CD8-positive, alpha-beta memory T cell (primary cell): ENCODE data around the gene LRRC72. TPM values are rescaled to one million over a fixed set of nuclear protein-coding genes. Genes with fewer than 3 reads are reported as not detected.
A peak's percentile ranks its signal among the peaks of the same experiment; 100 is the strongest.

Source experiments
- CTCF ChIA-PET: fragments of 350-600 bp; sonication (Branson Sonifier 250); formaldehyde crosslinking; loops from one replicate; lab custom pipeline; 2021; ENCODE audit warnings: antibody characterized with exemption; lab: Charles Lee
- POLR2A ChIA-PET: fragments of 350-600 bp; sonication (Branson Sonifier 250); formaldehyde crosslinking; loops from one replicate; lab custom pipeline; 2021; ENCODE audit warnings: antibody characterized with exemption; lab: Charles Lee
- DNase-seq, 5 donors: peaks; one replicate each; pipeline versions ENCODE4 v3.0.0 to v3.0.0-alpha.2; 2020 to 2022; ENCODE audit warnings: mixed read lengths in 1 of 5
- H3K27ac ChIP-seq: one replicate; pipeline ENCODE4 v1.7.0; 2013; ENCODE audit warnings: low read depth, mild to moderate bottlenecking, low read length, moderate library complexity
- H3K27me3 ChIP-seq: 2 replicates; pipeline ENCODE4 v1.7.0; 2013; ENCODE audit warnings: low read length, mild to moderate bottlenecking; ENCODE audit not compliant: insufficient read depth, poor library complexity, severe bottlenecking
- H3K36me3 ChIP-seq: 2 replicates; pipeline ENCODE4 v1.7.0; 2013; ENCODE audit warnings: mild to moderate bottlenecking, low read length, moderate library complexity; ENCODE audit not compliant: insufficient read depth
- H3K4me1 ChIP-seq: 2 replicates; pipeline ENCODE4 v1.7.0; 2013; ENCODE audit warnings: mild to moderate bottlenecking, low read length, moderate library complexity; ENCODE audit not compliant: insufficient read depth
- H3K4me3 ChIP-seq: 2 replicates; pipeline ENCODE4 v1.7.0; 2013; ENCODE audit warnings: mild to moderate bottlenecking, low read length
- H3K9me3 ChIP-seq: 2 replicates; pipeline ENCODE4 v1.7.0; 2013; ENCODE audit warnings: mild to moderate bottlenecking, low read length
- H3K27ac Mint-ChIP-seq, 8 donors: one replicate each; pipeline ENCODE4 v1.8.0; 2020 to 2021; ENCODE audit warnings: mixed read lengths in 8 of 8, mild to moderate bottlenecking in 6 of 8, inconsistent platforms in 3 of 8, moderate library complexity in 3 of 8
- H3K27me3 Mint-ChIP-seq, 2 donors: one replicate each; pipeline ENCODE4 v1.8.0; 2020 to 2021; ENCODE audit warnings: mixed read lengths in 2 of 2, mild to moderate bottlenecking in 1 of 2, moderate library complexity in 1 of 2
- H3K36me3 Mint-ChIP-seq, 3 donors: one replicate each; pipeline ENCODE4 v1.8.0; 2020 to 2021; ENCODE audit warnings: mixed read lengths in 3 of 3, inconsistent platforms in 1 of 3, mild to moderate bottlenecking in 1 of 3
- H3K4me1 Mint-ChIP-seq, 3 donors: one replicate each; pipeline ENCODE4 v1.8.0; 2020 to 2021; ENCODE audit warnings: mixed read lengths in 3 of 3, inconsistent platforms in 1 of 3, mild to moderate bottlenecking in 1 of 3
- H3K4me3 Mint-ChIP-seq, 7 donors: one replicate each; pipeline ENCODE4 v1.8.0; 2020 to 2021; ENCODE audit warnings: mixed read lengths in 7 of 7, mild to moderate bottlenecking in 6 of 7, moderate library complexity in 4 of 7, inconsistent platforms in 2 of 7
- H3K9me3 Mint-ChIP-seq, 5 donors: one replicate each; pipeline ENCODE4 v1.8.0; 2020 to 2022; ENCODE audit warnings: mixed read lengths in 5 of 5, mild to moderate bottlenecking in 3 of 5, moderate library complexity in 2 of 5, inconsistent platforms in 1 of 5
- polyA plus RNA-seq: library from polyadenylated mRNA; unstranded; fragments of 300-500 nt; fragmentation: Illumina TruSeq; gene quantifications from one replicate; pipeline ENCODE4 v1.2.3, GENCODE V29; 2021
- total RNA-seq, 2 experiments: library from RNA; stranded (reverse); gene quantifications; one replicate each; pipeline ENCODE4 v1.2.3, GENCODE V29; 2021

LRRC72 gene
- total and polyA plus RNA-seq, 3 experiments from 2014 or later, result not detected

GRCh38 chr7:16564023-16564380, 37.4 kb downstream of the LRRC72 start:
- Histone ChIP-seq H3K36me3 (no peaks in the 10 kb centered on the region), H3K4me1 (peaks cover 17% of the 10 kb centered on the region), H3K4me3 (no peak overlapping the region), H3K9me3 (no peaks in the 10 kb centered on the region), H3K27ac (no peak overlapping the region), H3K27me3 (no peaks in the 10 kb centered on the region)
- ChIA-PET POLR2A (no interaction called here), CTCF (interaction anchor here (1.0 to 3.9 kb wide), 12 partner anchors 13 to 486 kb away, joined by 3 to 41 read pairs (median 5); partner anchors contain the start of gene CRPPA)
- Mint-ChIP-seq H3K4me1 (peaks cover 15 to 25% (median 20%) of the 10 kb centered on the region in 3 donors), H3K9me3 (no peaks in the 10 kb centered on the region), H3K27me3 (peaks cover 5 to 21% of the 10 kb centered on the region in 2 donors), H3K36me3 (no peaks in the 10 kb centered on the region), H3K27ac (peak overlapping the region in 2 of 8 donors; percentile 38 to 63), H3K4me3 (peak overlapping the region in 4 of 7 donors; percentile 10 to 63 (median 42))
- no peak for DNase-seq

- Mint-ChIP-seq H3K9me3 (no peaks in the 10 kb centered on the region), H3K27me3 (peaks cover 5 to 24% of the 10 kb centered on the region in 2 donors), H3K4me1 (peaks cover 15 to 25% (median 20%) of the 10 kb centered on the region in 3 donors), H3K27ac (no peak overlapping the region), H3K36me3 (no peaks in the 10 kb centered on the region), H3K4me3 (peak overlapping the region in 3 of 7 donors; percentile 17 to 39 (median 18))
- ChIA-PET POLR2A (no interaction called here), CTCF (interaction anchor here (0.7 to 3.9 kb wide), 26 partner anchors 12 to 493 kb away, joined by 3 to 41 read pairs (median 4); partner anchors contain the start of genes ANKMY2, BZW2 and CRPPA)
- H3K27ac ChIP-seq, result no peak overlapping the region
- peaks cover 17% of the 10 kb centered on the region for H3K4me1 ChIP-seq
- DNase-seq, result peak in 2 of 5 donors; percentile 34 to 46
- H3K27me3 ChIP-seq, result no peaks in the 10 kb centered on the region
- no peak overlapping the region for H3K4me3 ChIP-seq
- no peaks in the 10 kb centered on the region for H3K36me3 ChIP-seq
- H3K9me3 ChIP-seq, result no peaks in the 10 kb centered on the region
Measured at GRCh38 chr7:16564909-16565426, 38.3 kb downstream of the LRRC72 start.

- H3K4me1 ChIP-seq, result no peaks in the 10 kb centered on the region
- H3K27me3 ChIP-seq, result no peaks in the 10 kb centered on the region
- H3K4me1 Mint-ChIP-seq, result no peaks in the 10 kb centered on the region
- H3K36me3 ChIP-seq, result no peaks in the 10 kb centered on the region
- no peak overlapping the region for H3K4me3 ChIP-seq
- no peaks in the 10 kb centered on the region for H3K36me3 Mint-ChIP-seq
- ChIA-PET POLR2A (no interaction called here), CTCF (no interaction called here)
- DNase-seq, result no peak
- no peaks in the 10 kb centered on the region for H3K9me3 ChIP-seq
- peaks cover 10 to 15% of the 10 kb centered on the region in 2 donors for H3K27me3 Mint-ChIP-seq
- peaks cover 0 to 4% (median 2%) of the 10 kb centered on the region in 5 donors for H3K9me3 Mint-ChIP-seq
- H3K4me3 Mint-ChIP-seq, result no peak overlapping the region
- no peak overlapping the region for H3K27ac ChIP-seq
- H3K27ac Mint-ChIP-seq, result no peak overlapping the region
Measured at GRCh38 chr7:16571941-16572340, 45.3 kb downstream of the LRRC72 start.

- Histone ChIP-seq H3K4me1 (no peaks in the 10 kb centered on the region), H3K27ac (no peak overlapping the region), H3K4me3 (no peak overlapping the region), H3K27me3 (no peaks in the 10 kb centered on the region), H3K9me3 (no peaks in the 10 kb centered on the region), H3K36me3 (no peaks in the 10 kb centered on the region)
- no peaks in the 10 kb centered on the region for H3K9me3 Mint-ChIP-seq
- H3K4me1 Mint-ChIP-seq, result no peaks in the 10 kb centered on the region
- no peak for DNase-seq
- no peaks in the 10 kb centered on the region for H3K36me3 Mint-ChIP-seq
- ChIA-PET POLR2A (no interaction called here), CTCF (no interaction called here)
- no peak overlapping the region for H3K4me3 Mint-ChIP-seq
- peaks cover 1 to 11% of the 10 kb centered on the region in 2 donors for H3K27me3 Mint-ChIP-seq
- no peak overlapping the region for H3K27ac Mint-ChIP-seq
Measured at GRCh38 chr7:16579216-16579615, 52.6 kb downstream of the LRRC72 start.

GRCh38 chr7:16581286-16581685, 54.7 kb downstream of the LRRC72 start:
- no peaks in the 10 kb centered on the region for H3K9me3 ChIP-seq
- Mint-ChIP-seq H3K27ac (no peak overlapping the region), H3K4me1 (no peaks in the 10 kb centered on the region), H3K36me3 (no peaks in the 10 kb centered on the region), H3K4me3 (no peak overlapping the region), H3K9me3 (no peaks in the 10 kb centered on the region), H3K27me3 (peaks cover 1 to 17% of the 10 kb centered on the region in 2 donors)
- H3K4me1 ChIP-seq, result no peaks in the 10 kb centered on the region
- H3K36me3 ChIP-seq, result no peaks in the 10 kb centered on the region
- no peaks in the 10 kb centered on the region for H3K27me3 ChIP-seq
- ChIA-PET POLR2A (no interaction called here), CTCF (no interaction called here)
- no peak overlapping the region for H3K27ac ChIP-seq
- DNase-seq, result no peak
- no peak overlapping the region for H3K4me3 ChIP-seq

- no peaks in the 10 kb centered on the region for H3K9me3 Mint-ChIP-seq
- no peak overlapping the region for H3K4me3 ChIP-seq
- H3K36me3 ChIP-seq, result no peaks in the 10 kb centered on the region
- ChIA-PET POLR2A (no interaction called here), CTCF (interaction anchor here (1.6 kb wide), 1 partner anchor 19 kb away, joined by 3 read pairs; no protein-coding TSS in a partner anchor)
- H3K4me1 ChIP-seq, result no peaks in the 10 kb centered on the region
- H3K27ac Mint-ChIP-seq, result peak overlapping the region in 1 of 8 donors; percentile 19
- H3K27me3 Mint-ChIP-seq, result peaks cover 3 to 17% of the 10 kb centered on the region in 2 donors
- H3K27ac ChIP-seq, result no peak overlapping the region
- DNase-seq, result no peak
- no peaks in the 10 kb centered on the region for H3K27me3 ChIP-seq
- no peak overlapping the region for H3K4me3 Mint-ChIP-seq
- no peaks in the 10 kb centered on the region for H3K36me3 Mint-ChIP-seq
- H3K4me1 Mint-ChIP-seq, result no peaks in the 10 kb centered on the region
- no peaks in the 10 kb centered on the region for H3K9me3 ChIP-seq
Measured at GRCh38 chr7:16583834-16584233, 57.2 kb downstream of the LRRC72 start.

- Histone ChIP-seq H3K27ac (no peak overlapping the region), H3K4me3 (no peak overlapping the region), H3K27me3 (no peaks in the 10 kb centered on the region), H3K9me3 (no peaks in the 10 kb centered on the region), H3K4me1 (no peaks in the 10 kb centered on the region), H3K36me3 (no peaks in the 10 kb centered on the region)
- DNase-seq, result no peak
- no peaks in the 10 kb centered on the region for H3K4me1 Mint-ChIP-seq
- H3K4me3 Mint-ChIP-seq, result no peak overlapping the region
- H3K27me3 Mint-ChIP-seq, result peaks cover 2 to 17% of the 10 kb centered on the region in 2 donors
- H3K27ac Mint-ChIP-seq, result no peak overlapping the region
- ChIA-PET CTCF (no interaction called here), POLR2A (no interaction called here)
- H3K9me3 Mint-ChIP-seq, result no peaks in the 10 kb centered on the region
- no peaks in the 10 kb centered on the region for H3K36me3 Mint-ChIP-seq
Measured at GRCh38 chr7:16585540-16585939, 58.9 kb downstream of the LRRC72 start.

- CTCF ChIA-PET, result no interaction called here
Measured at GRCh38 chr7:16586081-16586874, 59.7 kb downstream of the LRRC72 start.

More at GRCh38 chr7:16586081-16586874, 59.7 kb downstream of the LRRC72 start:
- no peaks in the 10 kb centered on the region for H3K36me3 ChIP-seq
- H3K4me1 ChIP-seq, result no peaks in the 10 kb centered on the region
- no peak overlapping the region for H3K4me3 ChIP-seq
- Mint-ChIP-seq H3K4me1 (no peaks in the 10 kb centered on the region), H3K36me3 (no peaks in the 10 kb centered on the region), H3K4me3 (peak overlapping the region in 2 of 7 donors; percentile 9 to 27), H3K27ac (no peak overlapping the region), H3K9me3 (no peaks in the 10 kb centered on the region), H3K27me3 (peaks cover 2 to 17% of the 10 kb centered on the region in 2 donors)
- H3K27ac ChIP-seq, result no peak overlapping the region
- no peak for DNase-seq
- no peaks in the 10 kb centered on the region for H3K27me3 ChIP-seq
- POLR2A ChIA-PET, result interaction anchor here (0.6 kb wide), 1 partner anchor 31 kb away, joined by 3 read pairs; no protein-coding TSS in a partner anchor
- H3K9me3 ChIP-seq, result no peaks in the 10 kb centered on the region
